GM23338 (cell line): ENCODE measurements around the gene TFF2. TPM values are rescaled to one million over a fixed set of nuclear protein-coding genes. Genes with fewer than 3 reads are reported as not detected.

ENCODE experiments used
- ATAC-seq: fragments of 200-7000 bp; cut with Tn5 transposase; 3 replicates; pipeline ENCODE4 v1.9.1; 2020
- DNase-seq: peaks from one replicate; pipeline ENCODE4 v3.0.0-alpha.2; 2015; ENCODE audit warnings: low spot score
- H2AFZ ChIP-seq: fragments of 200-600 bp; sonication (generic); 2 replicates; pipeline ENCODE4 v1.8.0; 2016; ENCODE audit warnings: antibody characterized with exemption, mild to moderate bottlenecking, moderate library complexity
- H3F3A ChIP-seq: fragments of 200-600 bp; sonication (generic); replicated peaks from 2 replicates; pipeline ENCODE4 v1.8.0; 2017; ENCODE audit warnings: antibody characterized with exemption, mixed run types, low read depth
- H3K27ac ChIP-seq: fragments of 200-600 bp; sonication (generic); 2 replicates; pipeline ENCODE4 v1.6.1; 2016; ENCODE audit warnings: low read depth
- H3K27me3 ChIP-seq: fragments of 200-600 bp; sonication (generic); 2 replicates; pipeline ENCODE4 v1.8.0; 2016; ENCODE audit warnings: mild to moderate bottlenecking, mixed run types, moderate library complexity; ENCODE audit not compliant: insufficient read depth
- H3K36me3 ChIP-seq: fragments of 200-600 bp; sonication (generic); 2 replicates; pipeline ENCODE4 v1.8.0; 2016; ENCODE audit warnings: mild to moderate bottlenecking; ENCODE audit not compliant: insufficient read depth
- H3K4me1 ChIP-seq: fragments of 200-600 bp; sonication (generic); 2 replicates; pipeline ENCODE4 v1.8.0; 2016; ENCODE audit warnings: mild to moderate bottlenecking, moderate library complexity; ENCODE audit not compliant: insufficient read depth
- H3K4me2 ChIP-seq: fragments of 200-600 bp; sonication (generic); 2 replicates; pipeline ENCODE4 v1.7.1; 2017; ENCODE audit warnings: mixed run types
- H3K4me3 ChIP-seq: fragments of 200-600 bp; sonication (generic); 2 replicates; pipeline ENCODE4 v1.6.1; 2016; ENCODE audit warnings: mixed run types
- H3K79me2 ChIP-seq: fragments of 200-600 bp; sonication (generic); replicated peaks from 2 replicates; pipeline ENCODE4 v1.8.0; 2017; ENCODE audit warnings: mild to moderate bottlenecking; ENCODE audit not compliant: insufficient read depth
- H3K9me2 ChIP-seq: fragments of 200-600 bp; sonication (generic); 2 replicates; pipeline ENCODE4 v1.8.0; 2017; ENCODE audit not compliant: insufficient read depth
- H4K20me1 ChIP-seq: fragments of 200-600 bp; sonication (generic); replicated peaks from 2 replicates; pipeline ENCODE4 v1.8.0; 2017; ENCODE audit warnings: mild to moderate bottlenecking; ENCODE audit not compliant: insufficient read depth
- H3K27ac Mint-ChIP-seq: 2 replicates; pipeline ENCODE4 v1.8.0; 2020; ENCODE audit warnings: inconsistent platforms, mild to moderate bottlenecking, moderate library complexity, mixed read lengths
- H3K27me3 Mint-ChIP-seq: 3 replicates; pipeline ENCODE4 v1.8.0; 2022; ENCODE audit warnings: low read depth, mild to moderate bottlenecking, moderate library complexity, mixed read lengths, inconsistent platforms; ENCODE audit not compliant: insufficient read depth, poor library complexity
- H3K36me3 Mint-ChIP-seq: 3 replicates; pipeline ENCODE4 v1.8.0; 2021; ENCODE audit warnings: low read depth, mild to moderate bottlenecking, inconsistent platforms, moderate library complexity, mixed read lengths
- H3K4me1 Mint-ChIP-seq: 3 replicates; pipeline ENCODE4 v1.8.0; 2020; ENCODE audit warnings: mild to moderate bottlenecking, inconsistent platforms, mixed read lengths
- H3K4me3 Mint-ChIP-seq: 3 replicates; pipeline ENCODE4 v1.8.0; 2021; ENCODE audit warnings: moderate library complexity, mild to moderate bottlenecking, inconsistent platforms, mixed read lengths
- H3K9me3 Mint-ChIP-seq: 3 replicates; pipeline ENCODE4 v1.8.0; 2020; ENCODE audit warnings: moderate library complexity, mild to moderate bottlenecking, inconsistent platforms, mixed read lengths
- CREB1 ChIP-seq: fragments of 250-450 bp; sonication (Bioruptor Pico); IDR thresholded peaks from 2 replicates; pipeline ENCODE4 v1.5.0; 2020; ENCODE audit warnings: low read depth, mild to moderate bottlenecking, moderate library complexity
- EZH2 ChIP-seq: fragments of 200-600 bp; sonication (generic); IDR thresholded peaks from one replicate; pipeline ENCODE4 v1.8.0; 2017; ENCODE audit warnings: antibody characterized with exemption, mild to moderate bottlenecking, low read depth; ENCODE audit not compliant: unreplicated experiment
- EZH2phosphoT487 ChIP-seq: fragments of 200-600 bp; sonication (generic); IDR thresholded peaks from one replicate; pipeline ENCODE4 v1.8.1; 2018; ENCODE audit warnings: antibody characterized with exemption; ENCODE audit not compliant: unreplicated experiment
- JUNB ChIP-seq: IDR thresholded peaks from one replicate; pipeline ENCODE4 v1.6.1; 2016; ENCODE audit warnings: antibody characterized with exemption; ENCODE audit not compliant: unreplicated experiment
- NANOG ChIP-seq: IDR thresholded peaks from 2 replicates; pipeline ENCODE4 v1.6.1; 2016; ENCODE audit warnings: antibody characterized with exemption, borderline replicate concordance
- POLR2AphosphoS5 ChIP-seq: IDR thresholded peaks from 2 replicates; pipeline ENCODE4 v1.6.1; 2016; ENCODE audit warnings: antibody characterized with exemption, low read depth
- REST ChIP-seq: IDR thresholded peaks from one replicate; pipeline ENCODE4 v1.6.1; 2018; ENCODE audit warnings: antibody characterized with exemption; ENCODE audit not compliant: unreplicated experiment
- STAT1 ChIP-seq: IDR thresholded peaks from one replicate; pipeline ENCODE4 v1.6.1; 2016; ENCODE audit warnings: antibody characterized with exemption; ENCODE audit not compliant: unreplicated experiment
- ZNF331 ChIP-seq: fragments of 250-450 bp; sonication (Bioruptor Pico); IDR thresholded peaks from 2 replicates; pipeline ENCODE4 v1.5.0; 2020; ENCODE audit warnings: low read depth, mild to moderate bottlenecking, moderate library complexity
- ZNF462 ChIP-seq: fragments of 250-450 bp; sonication (Bioruptor Pico); IDR thresholded peaks from 2 replicates; pipeline ENCODE4 v1.5.0; 2020; ENCODE audit warnings: mild to moderate bottlenecking, moderate library complexity
- polyA plus RNA-seq: library from polyadenylated mRNA; unstranded; fragments of >200 nt; fragmentation: Nextera tagmentation; extraction: Ambion mirVana; gene quantifications from 2 replicates; pipeline ENCODE4 v1.2.1, GENCODE V29; 2016
- total RNA-seq: library from RNA; depleted of rRNA; stranded (reverse); fragments of >200 nt; shearing (Covaris generic); gene quantifications from 2 replicates; pipeline ENCODE4 v1.2.3, GENCODE V29; 2014
- TF ChIP-seq, protein P1 (sequence below), 2 experiments: fragments of 200-600 bp in 1 of 2; sonication (generic) in 1 of 2; conservative IDR thresholded peaks; 2 replicates each; pipeline versions ENCODE4 v1.5.1 to v1.6.1; 2016 to 2017; ENCODE audit warnings: antibody characterized with exemption in 2 of 2, low read depth in 2 of 2, mild to moderate bottlenecking in 2 of 2, moderate library complexity in 1 of 2

The TFF2 gene
- total and polyA plus RNA-seq, 2 experiments from 2014 or later: not detected

GRCh38 chr21:42367367-42368165, 16.8 kb upstream of the TFF2 start (continued):
- TF ChIP-seq EZH2phosphoT487 (no peak), STAT1 (no peak), NANOG (no peak), JUNB (no peak), CREB1 (no peak), ZNF331 (CRISPR knock-in tag) (no peak)
- TF ChIP-seq, protein P1, sequence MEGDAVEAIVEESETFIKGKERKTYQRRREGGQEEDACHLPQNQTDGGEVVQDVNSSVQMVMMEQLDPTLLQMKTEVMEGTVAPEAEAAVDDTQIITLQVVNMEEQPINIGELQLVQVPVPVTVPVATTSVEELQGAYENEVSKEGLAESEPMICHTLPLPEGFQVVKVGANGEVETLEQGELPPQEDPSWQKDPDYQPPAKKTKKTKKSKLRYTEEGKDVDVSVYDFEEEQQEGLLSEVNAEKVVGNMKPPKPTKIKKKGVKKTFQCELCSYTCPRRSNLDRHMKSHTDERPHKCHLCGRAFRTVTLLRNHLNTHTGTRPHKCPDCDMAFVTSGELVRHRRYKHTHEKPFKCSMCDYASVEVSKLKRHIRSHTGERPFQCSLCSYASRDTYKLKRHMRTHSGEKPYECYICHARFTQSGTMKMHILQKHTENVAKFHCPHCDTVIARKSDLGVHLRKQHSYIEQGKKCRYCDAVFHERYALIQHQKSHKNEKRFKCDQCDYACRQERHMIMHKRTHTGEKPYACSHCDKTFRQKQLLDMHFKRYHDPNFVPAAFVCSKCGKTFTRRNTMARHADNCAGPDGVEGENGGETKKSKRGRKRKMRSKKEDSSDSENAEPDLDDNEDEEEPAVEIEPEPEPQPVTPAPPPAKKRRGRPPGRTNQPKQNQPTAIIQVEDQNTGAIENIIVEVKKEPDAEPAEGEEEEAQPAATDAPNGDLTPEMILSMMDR (conservative IDR thresholded peaks at IDR 0.05; ENCODE audit: low read depth in 2 of 2): no peak

GRCh38 chr21:42366292-42367010, 15.7 kb upstream of the TFF2 start, which contains the start of gene TFF1:
TSS of gene TFF1 (minus strand) at chr21:42366535. CDS start at chr21:42366495, 40 bp downstream.
- peaks cover 11% of the 10 kb centered on the region for H3K4me1 Mint-ChIP-seq
- peaks cover 7% of the 10 kb centered on the region for H3K27me3 Mint-ChIP-seq
- no peaks in the 10 kb centered on the region for H3K36me3 Mint-ChIP-seq
- H2AFZ ChIP-seq: no peak within 1 kb of the TSS
- H3K27ac Mint-ChIP-seq: no peak within 1 kb of the TSS
- no peak within 1 kb of the TSS for H3K4me2 ChIP-seq
- no peak within 1 kb of the TSS for H3K4me3 ChIP-seq
- H3K79me2 ChIP-seq: no peaks in the 10 kb centered on the region
- H3K4me3 Mint-ChIP-seq: no peak within 1 kb of the TSS
- no peak within 1 kb of the TSS for H3K27ac ChIP-seq
- no peak for ATAC-seq
- no peaks in the 10 kb centered on the region for H3K9me2 ChIP-seq
- H3K36me3 ChIP-seq: no peaks in the 10 kb centered on the region
- H3K9me3 Mint-ChIP-seq: no peaks in the 10 kb centered on the region
- DNase-seq: no peak
- H3K4me1 ChIP-seq: no peaks in the 10 kb centered on the region
- no peaks in the 10 kb centered on the region for H3F3A ChIP-seq
- H3K27me3 ChIP-seq: no peaks in the 10 kb centered on the region
- no peaks in the 10 kb centered on the region for H4K20me1 ChIP-seq
- TF ChIP-seq NANOG (no peak), POLR2AphosphoS5 (no peak), EZH2 (no peak), ZNF462 (CRISPR knock-in tag) (no peak), REST (no peak)
